Kidney epithelial cell (primary cell): ENCODE measurements around the gene KCNK17. TPM values are rescaled to one million over a fixed set of nuclear protein-coding genes. Genes with fewer than 3 reads are reported as not detected.

Source experiments
- DNase-seq: peaks from one replicate; pipeline ENCODE4 v3.0.0-alpha.2; 2010; ENCODE audit warnings: low read depth
- H3K27me3 ChIP-seq: 2 replicates; pipeline ENCODE4 v1.6.0; 2011; ENCODE audit warnings: low read length; ENCODE audit not compliant: control insufficient read depth, insufficient read depth
- H3K36me3 ChIP-seq: 2 replicates; pipeline ENCODE4 v1.5.1; 2011; ENCODE audit warnings: low read length; ENCODE audit not compliant: control insufficient read depth, insufficient read depth
- H3K4me3 ChIP-seq: 2 replicates; pipeline ENCODE4 v1.5.1; 2011; ENCODE audit warnings: low read depth, mild to moderate bottlenecking, control low read depth, low read length
- total RNA-seq: library from RNA; depleted of rRNA; stranded (reverse); fragments of >200 nt; gene quantifications from 2 replicates; pipeline ENCODE4 v1.2.3, GENCODE V29; 2015
- TF ChIP-seq, protein P1 (sequence below): IDR thresholded peaks from 2 replicates; pipeline ENCODE4 v1.5.1; 2011; ENCODE audit warnings: mild to moderate bottlenecking, moderate library complexity, low read length, control low read depth, inconsistent platforms; ENCODE audit not compliant: insufficient read depth, poor library complexity, severe bottlenecking

KCNK17 gene
- total RNA-seq, 1 donor from 2014 or later = not detected

DNA sequence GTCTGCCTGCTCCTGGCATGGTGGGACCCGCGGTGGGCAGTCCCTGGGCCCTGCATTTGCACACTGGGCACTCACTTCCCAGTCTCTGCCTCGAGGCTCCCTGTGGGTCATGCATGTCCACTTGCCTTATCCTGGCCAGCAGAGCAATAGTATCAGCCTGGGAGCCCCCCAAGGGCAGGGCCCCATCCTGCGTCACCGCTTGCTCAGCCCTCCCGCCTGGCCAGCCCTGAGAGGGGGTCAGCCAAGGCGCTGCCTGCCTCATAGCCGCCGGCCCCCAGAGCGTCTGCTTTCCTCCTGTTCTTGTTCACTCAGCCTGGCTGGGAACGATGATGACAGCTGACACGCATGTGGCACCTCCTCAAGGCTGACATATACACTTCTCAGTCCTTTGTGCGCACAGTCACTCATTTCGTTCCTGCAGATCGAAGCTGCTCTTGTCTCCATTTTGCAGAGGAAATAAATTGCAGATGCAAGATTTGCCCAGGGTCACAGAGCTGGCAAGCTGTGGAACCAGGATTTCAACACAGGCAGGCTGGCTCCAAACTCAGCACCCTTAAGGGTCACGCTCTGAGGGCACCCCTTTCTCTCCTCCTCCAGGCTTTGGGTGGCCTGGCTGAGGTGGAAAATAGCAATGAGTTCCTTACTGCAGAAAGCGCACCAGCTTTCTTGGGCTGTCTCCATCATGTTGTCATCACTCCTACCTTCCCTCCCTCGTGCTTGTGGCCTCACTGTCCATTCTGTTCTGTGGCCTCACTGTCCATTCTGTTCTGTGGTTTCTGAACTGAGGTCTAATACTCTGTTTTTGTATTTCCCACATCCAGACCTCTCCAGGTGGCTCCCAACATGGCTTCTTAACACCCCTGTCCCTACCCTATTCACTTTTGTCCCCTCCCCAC, 17.2 kb downstream of the KCNK17 start:
- TF ChIP-seq, protein P1, sequence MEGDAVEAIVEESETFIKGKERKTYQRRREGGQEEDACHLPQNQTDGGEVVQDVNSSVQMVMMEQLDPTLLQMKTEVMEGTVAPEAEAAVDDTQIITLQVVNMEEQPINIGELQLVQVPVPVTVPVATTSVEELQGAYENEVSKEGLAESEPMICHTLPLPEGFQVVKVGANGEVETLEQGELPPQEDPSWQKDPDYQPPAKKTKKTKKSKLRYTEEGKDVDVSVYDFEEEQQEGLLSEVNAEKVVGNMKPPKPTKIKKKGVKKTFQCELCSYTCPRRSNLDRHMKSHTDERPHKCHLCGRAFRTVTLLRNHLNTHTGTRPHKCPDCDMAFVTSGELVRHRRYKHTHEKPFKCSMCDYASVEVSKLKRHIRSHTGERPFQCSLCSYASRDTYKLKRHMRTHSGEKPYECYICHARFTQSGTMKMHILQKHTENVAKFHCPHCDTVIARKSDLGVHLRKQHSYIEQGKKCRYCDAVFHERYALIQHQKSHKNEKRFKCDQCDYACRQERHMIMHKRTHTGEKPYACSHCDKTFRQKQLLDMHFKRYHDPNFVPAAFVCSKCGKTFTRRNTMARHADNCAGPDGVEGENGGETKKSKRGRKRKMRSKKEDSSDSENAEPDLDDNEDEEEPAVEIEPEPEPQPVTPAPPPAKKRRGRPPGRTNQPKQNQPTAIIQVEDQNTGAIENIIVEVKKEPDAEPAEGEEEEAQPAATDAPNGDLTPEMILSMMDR = no peak
- no peak for DNase-seq
- H3K27me3 ChIP-seq = peaks cover 4% of the 10 kb centered on the region
- H3K36me3 ChIP-seq = no peaks in the 10 kb centered on the region
- no peak overlapping the region for H3K4me3 ChIP-seq

DNA sequence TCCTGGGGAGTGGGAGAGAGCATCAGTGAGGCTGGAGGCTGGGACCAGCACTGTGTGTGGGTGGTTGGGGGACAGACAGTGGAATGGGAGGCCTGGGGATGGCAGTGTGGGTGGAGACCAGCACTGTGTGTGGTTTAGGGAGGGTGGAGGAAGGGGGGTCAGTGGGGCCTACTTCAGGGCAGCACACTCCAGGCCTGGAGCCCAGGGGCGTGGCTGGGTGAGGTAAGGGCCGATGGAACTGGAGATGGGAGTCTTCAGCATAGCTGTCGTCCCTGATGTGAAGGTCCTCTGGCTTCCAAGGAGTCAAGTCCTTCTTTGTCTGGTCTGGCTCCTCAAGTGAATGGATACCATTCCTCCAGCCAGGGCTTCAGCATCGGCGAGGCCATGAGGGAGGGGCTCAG, 18.6 kb downstream of the KCNK17 start:
- no peaks in the 10 kb centered on the region for H3K36me3 ChIP-seq
- DNase-seq = no peak
- no peak overlapping the region for H3K4me3 ChIP-seq
- TF ChIP-seq, protein P1 = no peak
- H3K27me3 ChIP-seq = peaks cover 4% of the 10 kb centered on the region

DNA sequence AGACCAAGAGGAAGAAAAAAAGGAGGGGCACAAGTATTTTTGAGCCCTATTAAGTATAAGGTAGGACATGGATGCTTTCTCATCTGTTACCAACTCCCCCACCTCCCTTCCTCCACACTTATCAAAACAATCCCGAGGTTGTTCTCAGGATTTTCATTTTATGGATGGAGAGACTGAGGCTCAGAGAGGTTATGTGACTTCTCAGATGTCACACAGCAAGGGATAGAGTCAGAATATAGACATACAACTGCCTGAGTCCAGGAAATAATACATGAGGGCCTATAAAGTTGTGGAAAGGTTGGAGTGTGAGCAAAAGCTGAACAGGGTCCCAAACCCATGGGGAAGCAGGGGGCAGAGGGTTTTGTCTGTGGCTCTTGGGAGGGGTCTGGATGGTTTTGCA, 19.3 kb downstream of the KCNK17 start:
- TF ChIP-seq, protein P1 = no peak
- Histone ChIP-seq H3K36me3 (no peaks in the 10 kb centered on the region), H3K4me3 (no peak overlapping the region), H3K27me3 (peaks cover 4% of the 10 kb centered on the region)
- no peak for DNase-seq

DNA sequence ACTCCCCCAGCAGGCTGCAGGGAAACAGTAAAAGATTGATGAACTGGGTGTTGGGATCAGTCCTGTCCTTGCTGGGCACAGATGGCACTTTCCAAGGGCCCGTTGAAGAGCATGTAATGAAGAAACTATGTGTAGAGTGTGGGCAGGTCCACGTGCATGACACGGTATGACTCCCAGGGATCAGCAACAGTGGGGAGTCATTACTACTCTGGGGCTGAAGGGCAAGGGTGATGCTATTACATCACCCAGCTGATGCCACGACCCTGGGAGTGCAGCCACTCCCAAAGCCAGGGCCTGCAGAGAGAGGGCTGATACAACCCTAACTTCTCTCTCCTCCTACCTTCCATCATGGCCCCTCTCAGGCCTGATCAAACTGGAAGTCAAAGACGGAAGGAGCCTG, 20.1 kb downstream of the KCNK17 start:
- TF ChIP-seq, protein P1 = no peak
- DNase-seq = no peak
- Histone ChIP-seq H3K4me3 (no peak overlapping the region), H3K27me3 (peaks cover 2% of the 10 kb centered on the region), H3K36me3 (no peaks in the 10 kb centered on the region)

DNA sequence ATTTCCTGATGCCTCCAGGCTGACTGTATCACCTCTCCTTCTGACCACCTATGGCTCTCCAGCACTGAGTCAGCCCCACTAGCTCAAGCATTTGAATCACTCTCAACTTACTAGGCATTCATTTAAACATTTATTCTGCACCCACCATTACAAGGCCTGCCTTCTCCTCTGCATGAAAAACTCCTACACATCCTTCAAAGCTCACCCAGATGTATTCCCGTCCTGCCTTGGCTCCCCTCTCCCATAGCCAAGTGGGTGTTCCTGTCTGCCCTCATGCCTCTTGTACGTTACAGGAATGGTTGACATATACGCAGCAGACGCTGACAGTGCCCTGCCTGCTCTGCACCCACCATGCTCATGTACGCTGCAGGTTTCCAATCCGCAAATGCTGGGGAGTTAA, 21.6 kb downstream of the KCNK17 start:
- Histone ChIP-seq H3K27me3 (no peaks in the 10 kb centered on the region), H3K4me3 (no peak overlapping the region), H3K36me3 (no peaks in the 10 kb centered on the region)
- TF ChIP-seq, protein P1 = no peak
- no peak for DNase-seq

DNA sequence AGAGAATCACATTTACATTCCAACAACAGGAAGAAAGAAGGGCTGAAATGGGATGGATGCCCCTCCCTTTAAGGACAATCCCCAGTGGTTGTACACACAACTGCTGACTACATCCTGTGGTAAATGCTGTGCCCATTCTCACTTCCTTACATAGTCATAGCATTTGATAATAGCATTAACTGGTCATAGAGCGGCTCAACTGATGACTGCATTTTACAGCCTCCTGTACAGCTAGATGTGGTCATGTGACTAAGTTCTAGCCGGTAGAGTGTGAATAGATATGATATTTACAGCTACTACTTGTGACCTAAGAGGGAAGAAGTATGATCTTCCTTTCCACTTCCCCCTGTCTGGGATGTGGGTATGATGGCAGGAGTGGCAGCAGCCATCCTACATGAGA, 24.7 kb downstream of the KCNK17 start:
- H3K27me3 ChIP-seq = no peaks in the 10 kb centered on the region
- TF ChIP-seq, protein P1 = no peak
- DNase-seq = no peak
- H3K36me3 ChIP-seq = no peaks in the 10 kb centered on the region
- no peak overlapping the region for H3K4me3 ChIP-seq
